ENCODE results near the gene FAM171A1. TPM values are rescaled to one million over a fixed set of nuclear protein-coding genes. Genes with fewer than 3 reads are reported as not detected.
A peak's percentile ranks its signal among the peaks of the same experiment; 100 is the strongest.
"Not testable (repeated sequence)": the region's sequence is repeated elsewhere in the genome, so short reads cannot be mapped to it uniquely, and the experiment has no call there.

FAM171A1 gene
- total RNA-seq (ENCODE audit: unreplicated experiment) = 113 TPM
- long read RNA-seq, partial matches to known transcripts = 5 of 17 reads
- long read RNA-seq, other reads (novel, unspliced or antisense) = 9 of 17 reads

- peak; percentile 71 for DNase-seq (ENCODE audit: low spot score)
- Mint-ChIP-seq H3K4me1 (ENCODE audit: unreplicated experiment) (peaks cover 41% of the 10 kb centered on the region), H3K27me3 (ENCODE audit: unreplicated experiment) (peaks cover 10% of the 10 kb centered on the region), H3K27ac (ENCODE audit: unreplicated experiment) (peak within 1 kb of the TSS; percentile 64), H3K4me3 (ENCODE audit: unreplicated experiment) (peak within 1 kb of the TSS; percentile 96), H3K36me3 (ENCODE audit: low read depth, unreplicated experiment) (peaks cover 3% of the 10 kb centered on the region), H3K9me3 (ENCODE audit: unreplicated experiment) (no peaks in the 10 kb centered on the region)
- no peak for TF ChIP-seq CTCF (IDR thresholded peaks at IDR 0.05; ENCODE audit: unreplicated experiment)
Observed at GRCh38 chr10:15370856-15371701, at the start of gene FAM171A1. Gene FAM171A1 (minus strand): TSS chr10:15371289. CDS start chr10:15371052, 237 bp downstream.

DNA sequence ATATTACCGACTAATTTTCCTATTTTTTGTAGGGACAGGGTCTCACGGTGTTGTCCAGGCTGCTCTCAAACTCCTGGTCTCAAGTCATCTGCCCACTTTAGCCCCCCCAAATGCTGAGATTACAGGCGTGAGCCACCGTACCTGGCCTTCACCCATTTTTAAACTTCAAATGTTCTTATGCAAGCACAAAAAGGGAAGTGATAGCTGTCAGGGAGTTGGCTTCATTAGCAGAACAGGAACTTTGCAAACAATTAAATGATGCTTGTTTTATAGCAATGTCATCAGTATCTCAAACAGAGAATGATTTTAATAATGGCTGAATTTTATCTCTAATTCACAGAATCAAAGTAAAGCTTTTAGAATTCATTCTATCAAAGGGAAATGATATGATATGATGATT lies 49.8 kb upstream of the FAM171A1 start:
- Mint-ChIP-seq H3K4me3 (ENCODE audit: unreplicated experiment) (no peak overlapping the region), H3K27me3 (ENCODE audit: unreplicated experiment) (no peaks in the 10 kb centered on the region), H3K4me1 (ENCODE audit: unreplicated experiment) (no peaks in the 10 kb centered on the region), H3K36me3 (ENCODE audit: low read depth, unreplicated experiment) (no peaks in the 10 kb centered on the region), H3K27ac (ENCODE audit: unreplicated experiment) (no peak overlapping the region), H3K9me3 (ENCODE audit: unreplicated experiment) (no peaks in the 10 kb centered on the region)
- no peak for TF ChIP-seq CTCF (IDR thresholded peaks at IDR 0.05; ENCODE audit: unreplicated experiment)
- DNase-seq (ENCODE audit: low spot score) = no peak

DNA sequence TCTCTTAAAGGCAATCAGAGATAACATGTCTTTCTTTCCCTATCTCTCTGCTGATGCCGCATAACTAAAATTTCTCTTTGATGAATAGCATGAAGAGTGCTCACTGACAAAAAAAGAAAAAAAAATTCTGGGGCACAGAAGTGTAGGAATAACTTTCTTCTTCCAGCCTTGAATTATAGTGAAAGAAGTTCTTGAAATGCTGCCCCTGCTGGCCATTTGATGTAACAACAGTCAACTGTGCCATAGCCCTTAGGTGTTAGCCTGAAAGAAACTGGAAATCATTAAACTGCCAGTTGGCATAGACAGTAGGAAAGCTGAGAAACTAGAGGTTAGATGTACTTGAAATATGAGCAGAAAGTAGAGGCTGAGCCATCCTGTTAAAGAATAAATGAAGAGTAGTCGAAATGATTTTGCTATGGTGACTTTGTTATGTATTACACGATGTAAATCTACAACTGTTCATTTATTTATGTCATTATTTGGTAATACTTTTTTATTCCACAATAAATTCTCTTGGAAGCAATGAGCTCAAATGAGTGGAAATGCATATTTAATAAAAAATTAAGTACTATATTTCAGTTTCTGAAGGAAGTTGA lies 48.3 kb upstream of the FAM171A1 start:
- no peaks in the 10 kb centered on the region for H3K36me3 Mint-ChIP-seq (ENCODE audit: low read depth, unreplicated experiment)
- no peak overlapping the region for H3K4me3 Mint-ChIP-seq (ENCODE audit: unreplicated experiment)
- peak; percentile 42 for DNase-seq (ENCODE audit: low spot score)
- H3K9me3 Mint-ChIP-seq (ENCODE audit: unreplicated experiment) = no peaks in the 10 kb centered on the region
- H3K27ac Mint-ChIP-seq (ENCODE audit: unreplicated experiment) = no peak overlapping the region
- TF ChIP-seq CTCF (IDR thresholded peaks at IDR 0.05; ENCODE audit: unreplicated experiment) = peak; percentile 97
- no peaks in the 10 kb centered on the region for H3K4me1 Mint-ChIP-seq (ENCODE audit: unreplicated experiment)
- H3K27me3 Mint-ChIP-seq (ENCODE audit: unreplicated experiment) = no peaks in the 10 kb centered on the region

GRCh38 chr10:15416034-15416433 lies 44.9 kb upstream of the FAM171A1 start:
- TF ChIP-seq CTCF (IDR thresholded peaks at IDR 0.05; ENCODE audit: unreplicated experiment) = no peak
- H3K27me3 Mint-ChIP-seq (ENCODE audit: unreplicated experiment) = no peaks in the 10 kb centered on the region
- no peak overlapping the region for H3K27ac Mint-ChIP-seq (ENCODE audit: unreplicated experiment)
- no peak for DNase-seq (ENCODE audit: low spot score)
- no peaks in the 10 kb centered on the region for H3K36me3 Mint-ChIP-seq (ENCODE audit: low read depth, unreplicated experiment)
- H3K4me1 Mint-ChIP-seq (ENCODE audit: unreplicated experiment) = peaks cover 8% of the 10 kb centered on the region
- no peak overlapping the region for H3K4me3 Mint-ChIP-seq (ENCODE audit: unreplicated experiment)
- no peaks in the 10 kb centered on the region for H3K9me3 Mint-ChIP-seq (ENCODE audit: unreplicated experiment)

DNA sequence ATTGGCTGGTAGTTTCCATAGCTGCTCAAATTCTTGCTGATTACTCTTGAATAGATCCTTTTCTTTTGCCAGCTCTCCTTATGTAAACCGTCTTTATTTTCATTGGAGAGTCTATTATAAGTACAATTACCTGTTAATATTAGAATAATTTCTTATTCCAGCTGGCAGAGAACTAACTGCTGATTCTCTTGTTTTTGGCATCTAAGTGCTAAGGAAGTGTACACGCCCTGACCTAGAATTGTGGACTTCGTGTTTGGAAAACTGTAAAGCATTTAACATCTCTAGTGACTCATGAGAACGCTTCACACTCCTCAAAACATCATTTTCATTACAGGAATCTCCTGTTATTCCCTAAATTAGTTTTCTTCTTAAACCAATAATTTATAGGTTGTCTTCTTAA lies 39.9 kb upstream of the FAM171A1 start:
- no peaks in the 10 kb centered on the region for H3K9me3 Mint-ChIP-seq (ENCODE audit: unreplicated experiment)
- no peaks in the 10 kb centered on the region for H3K36me3 Mint-ChIP-seq (ENCODE audit: low read depth, unreplicated experiment)
- no peak overlapping the region for H3K4me3 Mint-ChIP-seq (ENCODE audit: unreplicated experiment)
- DNase-seq (ENCODE audit: low spot score) = no peak
- no peak overlapping the region for H3K27ac Mint-ChIP-seq (ENCODE audit: unreplicated experiment)
- H3K4me1 Mint-ChIP-seq (ENCODE audit: unreplicated experiment) = peaks cover 8% of the 10 kb centered on the region
- no peak for TF ChIP-seq CTCF (IDR thresholded peaks at IDR 0.05; ENCODE audit: unreplicated experiment)
- no peaks in the 10 kb centered on the region for H3K27me3 Mint-ChIP-seq (ENCODE audit: unreplicated experiment)

DNA sequence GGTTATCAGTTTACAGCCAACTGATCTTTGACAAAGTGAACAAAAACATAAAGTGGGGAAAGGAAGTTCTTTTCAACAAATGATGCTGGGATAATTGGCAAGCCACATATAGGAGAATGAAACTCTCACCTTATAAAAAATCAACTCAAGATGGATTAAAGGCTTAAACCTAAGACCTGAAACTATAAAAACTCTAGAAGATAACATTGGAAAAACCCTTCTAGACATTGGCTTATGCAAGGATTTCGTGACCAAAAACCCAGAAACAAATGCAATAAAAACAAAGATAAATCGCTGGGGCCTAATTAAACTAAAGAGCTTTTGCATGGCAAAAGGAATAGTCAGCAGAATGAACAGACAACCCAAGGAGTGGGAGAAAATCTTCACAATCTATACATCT lies 38.3 kb upstream of the FAM171A1 start:
- DNase-seq (ENCODE audit: low spot score); H3K36me3 Mint-ChIP-seq (ENCODE audit: low read depth, unreplicated experiment); H3K4me1 Mint-ChIP-seq (ENCODE audit: unreplicated experiment); H3K9me3 Mint-ChIP-seq (ENCODE audit: unreplicated experiment); H3K4me3 Mint-ChIP-seq (ENCODE audit: unreplicated experiment); H3K27ac Mint-ChIP-seq (ENCODE audit: unreplicated experiment); H3K27me3 Mint-ChIP-seq (ENCODE audit: unreplicated experiment): not testable (repeated sequence)

Data from endothelial cell (in vitro differentiated cells).